ENCODE measurements around the gene FBXO42. TPM values are rescaled to one million over a fixed set of nuclear protein-coding genes. Genes with fewer than 3 reads are reported as not detected.

The FBXO42 gene
- total and polyA plus RNA-seq, 9 of the 15 experiments (the other 6 are each of a cell fraction or from before 2014, with no cell fraction given): 7.2 to 24.8 (median 17.4) TPM

DNA sequence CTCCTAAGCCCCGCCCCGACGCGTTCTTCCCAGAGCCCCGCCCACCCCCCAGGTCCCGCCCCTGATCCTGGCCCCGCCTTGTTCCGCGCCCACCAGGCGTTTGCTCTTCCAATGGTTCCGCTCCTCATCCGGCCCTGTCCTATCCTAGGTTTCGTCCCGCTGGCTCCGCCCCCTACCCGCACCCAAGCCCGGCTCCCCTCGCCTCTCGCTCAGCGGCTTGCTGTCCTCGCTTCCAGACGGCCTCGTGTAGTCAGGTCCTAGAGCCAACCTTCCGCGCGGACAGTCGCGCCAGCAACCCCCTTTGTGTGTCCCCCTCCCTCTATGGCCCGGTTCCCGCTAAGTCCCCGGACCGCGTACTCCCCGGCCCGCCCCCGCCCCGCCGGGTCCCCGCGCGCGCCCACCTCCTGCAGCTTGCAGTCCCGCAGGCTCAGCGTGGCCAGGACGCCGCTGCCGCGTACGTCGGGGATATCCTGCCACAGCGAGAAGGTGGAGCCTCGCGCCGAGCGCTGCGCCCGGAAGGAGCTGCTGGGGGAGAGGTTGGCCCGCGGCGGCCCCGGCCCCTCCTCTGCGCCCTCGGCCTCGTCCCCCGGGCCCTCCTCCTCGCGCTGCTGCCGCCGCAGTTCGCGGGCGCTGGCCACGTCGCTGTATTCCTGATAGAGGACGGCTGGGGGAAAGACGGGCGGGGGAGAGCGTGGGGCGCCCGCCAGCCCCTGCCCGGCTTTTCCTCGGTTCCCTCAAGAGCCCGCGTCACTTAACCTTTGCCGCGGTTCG, 145.5 kb downstream of the FBXO42 start (continued):
- TF ChIP-seq GABPA (tag; conservative IDR thresholded peaks at IDR 0.05; ENCODE audit: low read depth): peak; percentile 81
- no peak for TF ChIP-seq ATF1 (CRISPR knock-in tag; IDR thresholded peaks at IDR 0.05)
- TF ChIP-seq ATF1 (tag; IDR thresholded peaks at IDR 0.05): peak; percentile 83
- TF ChIP-seq MCM5 (IDR thresholded peaks at IDR 0.05; ENCODE audit: low read depth): no peak
- TF ChIP-seq ZNF354B (CRISPR knock-in tag; IDR thresholded peaks at IDR 0.05): no peak
- peak; percentile 68 for TF ChIP-seq JUND (IDR thresholded peaks at IDR 0.05; ENCODE audit: borderline replicate concordance, low read depth, low read length)
- 0 out of 3 replicates have a peak, but pooled peaks have one; percentile 0 for TF ChIP-seq JUND (tag; IDR thresholded peaks at IDR 0.05; ENCODE audit: borderline replicate concordance, low read depth, low read length)
- peak; percentile 44 for TF ChIP-seq NUFIP1 (IDR thresholded peaks at IDR 0.05; ENCODE audit: partially characterized antibody)
- no peak for TF ChIP-seq ZNF311 (CRISPR knock-in tag; IDR thresholded peaks at IDR 0.05)
- 0 out of 2 replicates have a peak, but pooled peaks have one; percentile 64 for TF ChIP-seq SMARCA4 (IDR thresholded peaks at IDR 0.05)
- no peak for TF ChIP-seq PURB (CRISPR knock-in tag; IDR thresholded peaks at IDR 0.05; ENCODE audit: low read depth)
- no peak for TF ChIP-seq ZNF224 (CRISPR knock-in tag; IDR thresholded peaks at IDR 0.05)
- no peak for TF ChIP-seq MAFK (IDR thresholded peaks at IDR 0.05; ENCODE audit: low read length)
- TF ChIP-seq, protein P1, sequence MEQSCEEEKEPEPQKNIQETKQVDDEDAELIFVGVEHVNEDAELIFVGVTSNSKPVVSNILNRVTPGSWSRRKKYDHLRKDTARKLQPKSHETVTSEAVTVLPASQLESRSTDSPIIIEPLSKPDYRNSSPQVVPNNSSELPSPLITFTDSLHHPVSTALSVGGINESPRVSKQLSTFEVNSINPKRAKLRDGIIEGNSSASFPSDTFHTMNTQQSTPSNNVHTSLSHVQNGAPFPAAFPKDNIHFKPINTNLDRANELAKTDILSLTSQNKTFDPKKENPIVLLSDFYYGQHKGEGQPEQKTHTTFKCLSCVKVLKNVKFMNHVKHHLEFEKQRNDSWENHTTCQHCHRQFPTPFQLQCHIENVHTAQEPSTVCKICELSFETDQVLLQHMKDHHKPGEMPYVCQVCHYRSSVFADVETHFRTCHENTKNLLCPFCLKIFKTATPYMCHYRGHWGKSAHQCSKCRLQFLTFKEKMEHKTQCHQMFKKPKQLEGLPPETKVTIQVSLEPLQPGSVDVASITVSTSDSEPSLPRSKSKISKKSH (CRISPR knock-in tag; IDR thresholded peaks at IDR 0.05): no peak
- 0 out of 2 replicates have a peak, but pooled peaks have one; percentile 3 for TF ChIP-seq JUN (IDR thresholded peaks at IDR 0.05; ENCODE audit: borderline replicate concordance, low read depth, low read length)
- no peak for TF ChIP-seq JUN (CRISPR knock-in tag; IDR thresholded peaks at IDR 0.05; ENCODE audit: borderline replicate concordance)
- no peak for TF ChIP-seq C11orf30 (IDR thresholded peaks at IDR 0.05; ENCODE audit: low read depth)
- TF ChIP-seq, protein P2, sequence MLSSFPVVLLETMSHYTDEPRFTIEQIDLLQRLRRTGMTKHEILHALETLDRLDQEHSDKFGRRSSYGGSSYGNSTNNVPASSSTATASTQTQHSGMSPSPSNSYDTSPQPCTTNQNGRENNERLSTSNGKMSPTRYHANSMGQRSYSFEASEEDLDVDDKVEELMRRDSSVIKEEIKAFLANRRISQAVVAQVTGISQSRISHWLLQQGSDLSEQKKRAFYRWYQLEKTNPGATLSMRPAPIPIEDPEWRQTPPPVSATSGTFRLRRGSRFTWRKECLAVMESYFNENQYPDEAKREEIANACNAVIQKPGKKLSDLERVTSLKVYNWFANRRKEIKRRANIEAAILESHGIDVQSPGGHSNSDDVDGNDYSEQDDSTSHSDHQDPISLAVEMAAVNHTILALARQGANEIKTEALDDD (IDR thresholded peaks at IDR 0.05): no peak
- peak; percentile 24; the same call in 1 of the 2 replicates for TF ChIP-seq PRMT5 (CRISPR knock-in tag; IDR thresholded peaks at IDR 0.05)
- TF ChIP-seq ZBED1 (IDR thresholded peaks at IDR 0.05): no peak
- TF ChIP-seq, protein P3, sequence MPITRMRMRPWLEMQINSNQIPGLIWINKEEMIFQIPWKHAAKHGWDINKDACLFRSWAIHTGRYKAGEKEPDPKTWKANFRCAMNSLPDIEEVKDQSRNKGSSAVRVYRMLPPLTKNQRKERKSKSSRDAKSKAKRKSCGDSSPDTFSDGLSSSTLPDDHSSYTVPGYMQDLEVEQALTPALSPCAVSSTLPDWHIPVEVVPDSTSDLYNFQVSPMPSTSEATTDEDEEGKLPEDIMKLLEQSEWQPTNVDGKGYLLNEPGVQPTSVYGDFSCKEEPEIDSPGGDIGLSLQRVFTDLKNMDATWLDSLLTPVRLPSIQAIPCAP (CRISPR knock-in tag; IDR thresholded peaks at IDR 0.05; ENCODE audit: borderline replicate concordance): no peak
- TF ChIP-seq, protein P4, sequence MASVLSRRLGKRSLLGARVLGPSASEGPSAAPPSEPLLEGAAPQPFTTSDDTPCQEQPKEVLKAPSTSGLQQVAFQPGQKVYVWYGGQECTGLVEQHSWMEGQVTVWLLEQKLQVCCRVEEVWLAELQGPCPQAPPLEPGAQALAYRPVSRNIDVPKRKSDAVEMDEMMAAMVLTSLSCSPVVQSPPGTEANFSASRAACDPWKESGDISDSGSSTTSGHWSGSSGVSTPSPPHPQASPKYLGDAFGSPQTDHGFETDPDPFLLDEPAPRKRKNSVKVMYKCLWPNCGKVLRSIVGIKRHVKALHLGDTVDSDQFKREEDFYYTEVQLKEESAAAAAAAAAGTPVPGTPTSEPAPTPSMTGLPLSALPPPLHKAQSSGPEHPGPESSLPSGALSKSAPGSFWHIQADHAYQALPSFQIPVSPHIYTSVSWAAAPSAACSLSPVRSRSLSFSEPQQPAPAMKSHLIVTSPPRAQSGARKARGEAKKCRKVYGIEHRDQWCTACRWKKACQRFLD (CRISPR knock-in tag; IDR thresholded peaks at IDR 0.05): peak; percentile 84; the same call in 1 of the 2 replicates
- TF ChIP-seq CHD2 (IDR thresholded peaks at IDR 0.05; ENCODE audit: low read depth, low read length): no peak
- TF ChIP-seq ZNF143 (CRISPR knock-in tag; IDR thresholded peaks at IDR 0.05): no peak; the same call in 1 of the 2 replicates
- TF ChIP-seq SREBF2 (CRISPR knock-in tag; IDR thresholded peaks at IDR 0.05): no peak
- peak; percentile 43; the same call in 1 of the 2 replicates for TF ChIP-seq ELF4 (CRISPR knock-in tag; IDR thresholded peaks at IDR 0.05)
- TF ChIP-seq MBD2 (IDR thresholded peaks at IDR 0.05; ENCODE audit: borderline replicate concordance, low read depth): peak; percentile 41; the same call in 1 of the 2 replicates

Measured in K562 (cell line).